ENCODE data around the gene CBX3. TPM values are rescaled to one million over a fixed set of nuclear protein-coding genes. Genes with fewer than 3 reads are reported as not detected.

CBX3 gene
- total and polyA plus RNA-seq, 10 of the 15 experiments (the other 5 are each of a cell fraction or from before 2014, with no cell fraction given): 153 to 307 (median 225) TPM

GRCh38 chr7:26170663-26171062 is 30.9 kb upstream of the CBX3 start:
- no peak for ATAC-seq
- 100% methylated on average over 1 of the region's 1 CpG for WGBS (ENCODE audit: insufficient coverage, insufficient replicate concordance, low lambda C conversion rate, missing lambda C conversion rate)
- H3K27me3 ChIP-seq (replicated peaks in 1 of 2; ENCODE audit: control insufficient read depth in 2 of 2, insufficient read depth in 2 of 2, low read length in 1 of 2): no peaks in the 10 kb centered on the region
- no peak overlapping the region for H3K27ac ChIP-seq (ENCODE audit: control insufficient read depth, insufficient read depth)
- TF ChIP-seq MEF2A (IDR thresholded peaks at IDR 0.05; ENCODE audit: insufficient read depth, low read depth, low read length) (no peak), LARP7 (IDR thresholded peaks at IDR 0.05) (no peak), NBN (IDR thresholded peaks at IDR 0.05) (no peak), MTA2 (IDR thresholded peaks at IDR 0.05; ENCODE audit: low read depth) (no peak), CHD2 (IDR thresholded peaks at IDR 0.05; ENCODE audit: borderline replicate concordance, low read depth, low read length) (no peak), SUPT20H (IDR thresholded peaks at IDR 0.05; ENCODE audit: borderline replicate concordance, control insufficient read depth, low read depth, low read length) (no peak), MLLT1 (IDR thresholded peaks at IDR 0.05) (no peak), TBL1XR1 (IDR thresholded peaks at IDR 0.05; ENCODE audit: low read depth, low read length) (no peak), ZNF592 (IDR thresholded peaks at IDR 0.05) (no peak), NRF1 (conservative IDR thresholded peaks at IDR 0.05; ENCODE audit: low read depth, low read length) (no peak), NFYA (IDR thresholded peaks at IDR 0.05; ENCODE audit: borderline replicate concordance, low read depth, low read length) (no peak), YBX1 (IDR thresholded peaks at IDR 0.05) (no peak)
- FAIRE-seq: no peak
- H3K4me2 ChIP-seq (ENCODE audit: control insufficient read depth, insufficient read depth): no peak overlapping the region
- H3K9me3 ChIP-seq (replicated peaks; ENCODE audit: control insufficient read depth, insufficient read depth, low read length): no peaks in the 10 kb centered on the region
- intact Hi-C loops (cut with micrococcal nuclease; ENCODE audit: unreplicated experiment): no loop called here
- SMC1A ChIA-PET (ENCODE audit: uncharacterized antibody, unreplicated experiment): interaction anchor here (0.7 to 5.4 kb wide), 7 partner anchors 10 to 278 kb away, joined by 3 to 50 read pairs (median 4); no protein-coding TSS in a partner anchor
- H3K36me3 ChIP-seq (ENCODE audit: control insufficient read depth in 2 of 2, insufficient read depth in 2 of 2, low read length in 1 of 2): peaks cover 2 to 3% of the 10 kb centered on the region in 2 experiments; a peak in 3 of 4 replicates
- no peaks in the 10 kb centered on the region for H4K20me1 ChIP-seq (ENCODE audit: control insufficient read depth, insufficient read depth)
- BruUV-seq (replicated peaks): no TSS peak
- RAD21 ChIA-PET (ENCODE audit: unreplicated experiment): no interaction called here
- H3K9ac ChIP-seq (ENCODE audit: control insufficient read depth, insufficient read depth, low read length): no peak overlapping the region
- in situ Hi-C loops (cut with MboI): no loop called here
- POLR2A ChIA-PET: interaction anchor here (0.9 to 1.7 kb wide), 4 partner anchors 10 to 28 kb away, joined by 3 to 5 read pairs (median 4); no protein-coding TSS in a partner anchor
- CTCF ChIA-PET: interaction anchor here (1.3 to 1.5 kb wide), 2 partner anchors 28 to 80 kb away, joined by 5 read pairs; no protein-coding TSS in a partner anchor
- H2AFZ ChIP-seq (ENCODE audit: control insufficient read depth, low read depth, low read length): no peak overlapping the region
- peaks cover 28% of the 10 kb centered on the region for H3K79me2 ChIP-seq (ENCODE audit: control insufficient read depth, insufficient read depth, low read length)
- H3K4me3 ChIP-seq: no peak overlapping the region
- peaks cover 17% of the 10 kb centered on the region for H3K4me1 ChIP-seq (ENCODE audit: control insufficient read depth, insufficient read depth, low read length)
- no peak for DNase-seq (ENCODE audit: low read depth, low spot score)

All from GM12878 (cell line).